Endothelial cell (in vitro differentiated cells): ENCODE results near the gene ALKBH8. TPM values are rescaled to one million over a fixed set of nuclear protein-coding genes. Genes with fewer than 3 reads are reported as not detected.

ENCODE experiments used
- DNase-seq: peaks from one replicate; pipeline ENCODE4 v3.0.0; 2021; ENCODE audit warnings: low spot score
- H3K27ac Mint-ChIP-seq: one replicate; pipeline ENCODE4 v1.8.0; 2021; ENCODE audit warnings: mixed read lengths, inconsistent platforms; ENCODE audit not compliant: unreplicated experiment
- H3K27me3 Mint-ChIP-seq: one replicate; pipeline ENCODE4 v1.8.0; 2021; ENCODE audit warnings: mild to moderate bottlenecking, moderate library complexity, mixed read lengths, inconsistent platforms; ENCODE audit not compliant: unreplicated experiment
- H3K36me3 Mint-ChIP-seq: one replicate; pipeline ENCODE4 v1.8.0; 2021; ENCODE audit warnings: mild to moderate bottlenecking, low read depth, mixed read lengths, inconsistent platforms; ENCODE audit not compliant: unreplicated experiment
- H3K4me1 Mint-ChIP-seq: one replicate; pipeline ENCODE4 v1.8.0; 2021; ENCODE audit warnings: mild to moderate bottlenecking, mixed read lengths, inconsistent platforms; ENCODE audit not compliant: unreplicated experiment
- H3K4me3 Mint-ChIP-seq: one replicate; pipeline ENCODE4 v1.8.0; 2021; ENCODE audit warnings: mild to moderate bottlenecking, mixed read lengths, inconsistent platforms; ENCODE audit not compliant: unreplicated experiment
- H3K9me3 Mint-ChIP-seq: one replicate; pipeline ENCODE4 v1.8.0; 2021; ENCODE audit warnings: mixed read lengths, inconsistent platforms; ENCODE audit not compliant: unreplicated experiment
- CTCF ChIP-seq: fragments of 200-600 bp; sonication (generic); IDR thresholded peaks from one replicate; pipeline ENCODE4 v1.5.0; 2021; ENCODE audit warnings: antibody characterized with exemption; ENCODE audit not compliant: unreplicated experiment
- total RNA-seq: library from RNA; stranded (reverse); fragmentation: NEBNext Ultra II Directional; extraction: Animal tissue kit (Norgen Biotek cat#: 25700); gene quantifications from one replicate; pipeline ENCODE4 v1.2.1, GENCODE V29; 2021; ENCODE audit not compliant: unreplicated experiment

ALKBH8 gene
- total RNA-seq, 1 donor from 2014 or later, result 8.4 TPM

GRCh38 chr11:107496011-107496410 is 69.5 kb downstream of the ALKBH8 start:
- Mint-ChIP-seq H3K4me3 (no peak overlapping the region), H3K27ac (no peak overlapping the region), H3K9me3 (no peaks in the 10 kb centered on the region), H3K4me1 (no peaks in the 10 kb centered on the region), H3K27me3 (no peaks in the 10 kb centered on the region), H3K36me3 (peaks cover under 1% of the 10 kb centered on the region)
- no peak for TF ChIP-seq CTCF
- no peak for DNase-seq

GRCh38 chr11:107494055-107494454 is 71.5 kb downstream of the ALKBH8 start:
- no peaks in the 10 kb centered on the region for H3K27me3 Mint-ChIP-seq
- H3K36me3 Mint-ChIP-seq, result no peaks in the 10 kb centered on the region
- no peaks in the 10 kb centered on the region for H3K4me1 Mint-ChIP-seq
- no peak for DNase-seq
- no peaks in the 10 kb centered on the region for H3K9me3 Mint-ChIP-seq
- H3K4me3 Mint-ChIP-seq, result no peak overlapping the region
- TF ChIP-seq CTCF, result no peak
- H3K27ac Mint-ChIP-seq, result no peak overlapping the region

GRCh38 chr11:107493117-107493516 is 72.4 kb downstream of the ALKBH8 start:
- DNase-seq, result no peak
- H3K4me1 Mint-ChIP-seq, result no peaks in the 10 kb centered on the region
- no peak for TF ChIP-seq CTCF
- no peaks in the 10 kb centered on the region for H3K9me3 Mint-ChIP-seq
- no peaks in the 10 kb centered on the region for H3K27me3 Mint-ChIP-seq
- no peak overlapping the region for H3K4me3 Mint-ChIP-seq
- H3K36me3 Mint-ChIP-seq, result no peaks in the 10 kb centered on the region
- no peak overlapping the region for H3K27ac Mint-ChIP-seq

DNA sequence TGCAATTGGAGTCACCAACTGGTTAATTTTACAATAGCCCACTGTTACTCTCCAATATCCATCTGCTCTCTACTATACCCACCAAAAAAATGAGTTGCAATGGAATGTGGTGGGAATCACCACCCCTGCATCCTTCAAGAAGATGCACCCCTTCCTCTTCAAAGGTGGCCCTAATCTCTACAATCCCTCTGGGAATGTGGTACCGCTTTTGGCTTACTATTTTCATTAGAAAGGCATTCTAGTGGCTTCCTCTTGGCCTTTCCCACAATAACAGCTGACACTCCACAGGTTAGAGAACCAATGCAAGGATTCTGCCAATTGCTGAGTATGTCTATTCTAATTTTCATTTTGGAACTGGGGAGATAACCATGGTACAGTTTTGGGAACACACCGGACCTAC is 74.7 kb downstream of the ALKBH8 start:
- Mint-ChIP-seq H3K27ac (no peak overlapping the region), H3K4me3 (no peak overlapping the region), H3K4me1 (no peaks in the 10 kb centered on the region), H3K27me3 (no peaks in the 10 kb centered on the region), H3K9me3 (no peaks in the 10 kb centered on the region), H3K36me3 (no peaks in the 10 kb centered on the region)
- TF ChIP-seq CTCF, result no peak
- no peak for DNase-seq

- no peaks in the 10 kb centered on the region for H3K36me3 Mint-ChIP-seq
- no peak for DNase-seq
- no peak for TF ChIP-seq CTCF
- no peaks in the 10 kb centered on the region for H3K9me3 Mint-ChIP-seq
- no peak overlapping the region for H3K4me3 Mint-ChIP-seq
- no peaks in the 10 kb centered on the region for H3K27me3 Mint-ChIP-seq
- H3K27ac Mint-ChIP-seq, result no peak overlapping the region
- H3K4me1 Mint-ChIP-seq, result peaks cover 2% of the 10 kb centered on the region
Observed at GRCh38 chr11:107482234-107482633, 83.3 kb downstream of the ALKBH8 start.
